GM12801 (cell line): ENCODE results near the gene LSAMP.

Experiments
- TF ChIP-seq, protein P1 (sequence below): IDR thresholded peaks from one replicate; pipeline ENCODE4 v1.5.1; 2011; ENCODE audit warnings: control low read depth; ENCODE audit not compliant: insufficient read length; ENCODE audit errors: extremely low read depth

Gene LSAMP

DNA sequence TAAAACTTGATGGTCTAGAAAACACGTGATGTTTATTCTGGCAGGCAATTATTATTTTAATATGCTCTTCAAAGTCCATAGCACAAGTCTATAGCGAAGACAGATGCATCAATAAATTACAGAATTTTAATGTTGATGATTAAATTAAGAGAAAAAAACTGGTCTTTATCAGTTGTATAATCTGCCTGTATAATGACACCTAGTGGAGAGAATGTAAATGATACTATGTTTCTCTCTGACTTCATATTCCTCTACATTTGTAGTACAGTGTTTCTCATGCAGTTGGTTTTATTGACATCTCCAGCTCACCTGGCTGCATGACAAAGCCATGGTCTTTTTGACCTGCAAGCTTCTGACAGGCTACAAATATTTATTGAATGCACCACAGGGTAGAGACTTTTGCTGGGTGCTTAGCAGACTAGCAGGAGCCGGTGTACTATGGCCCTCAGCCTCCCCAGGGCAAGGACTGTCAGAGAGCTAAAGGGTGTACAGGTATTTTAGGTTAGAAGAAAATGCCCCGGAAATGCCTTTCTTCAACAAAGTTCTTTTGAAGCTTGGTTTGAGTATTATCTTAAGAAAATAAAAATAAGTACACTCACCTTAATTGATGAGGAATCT, 532.1 kb downstream of the LSAMP start:
- TF ChIP-seq, protein P1, sequence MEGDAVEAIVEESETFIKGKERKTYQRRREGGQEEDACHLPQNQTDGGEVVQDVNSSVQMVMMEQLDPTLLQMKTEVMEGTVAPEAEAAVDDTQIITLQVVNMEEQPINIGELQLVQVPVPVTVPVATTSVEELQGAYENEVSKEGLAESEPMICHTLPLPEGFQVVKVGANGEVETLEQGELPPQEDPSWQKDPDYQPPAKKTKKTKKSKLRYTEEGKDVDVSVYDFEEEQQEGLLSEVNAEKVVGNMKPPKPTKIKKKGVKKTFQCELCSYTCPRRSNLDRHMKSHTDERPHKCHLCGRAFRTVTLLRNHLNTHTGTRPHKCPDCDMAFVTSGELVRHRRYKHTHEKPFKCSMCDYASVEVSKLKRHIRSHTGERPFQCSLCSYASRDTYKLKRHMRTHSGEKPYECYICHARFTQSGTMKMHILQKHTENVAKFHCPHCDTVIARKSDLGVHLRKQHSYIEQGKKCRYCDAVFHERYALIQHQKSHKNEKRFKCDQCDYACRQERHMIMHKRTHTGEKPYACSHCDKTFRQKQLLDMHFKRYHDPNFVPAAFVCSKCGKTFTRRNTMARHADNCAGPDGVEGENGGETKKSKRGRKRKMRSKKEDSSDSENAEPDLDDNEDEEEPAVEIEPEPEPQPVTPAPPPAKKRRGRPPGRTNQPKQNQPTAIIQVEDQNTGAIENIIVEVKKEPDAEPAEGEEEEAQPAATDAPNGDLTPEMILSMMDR, result no peak

DNA sequence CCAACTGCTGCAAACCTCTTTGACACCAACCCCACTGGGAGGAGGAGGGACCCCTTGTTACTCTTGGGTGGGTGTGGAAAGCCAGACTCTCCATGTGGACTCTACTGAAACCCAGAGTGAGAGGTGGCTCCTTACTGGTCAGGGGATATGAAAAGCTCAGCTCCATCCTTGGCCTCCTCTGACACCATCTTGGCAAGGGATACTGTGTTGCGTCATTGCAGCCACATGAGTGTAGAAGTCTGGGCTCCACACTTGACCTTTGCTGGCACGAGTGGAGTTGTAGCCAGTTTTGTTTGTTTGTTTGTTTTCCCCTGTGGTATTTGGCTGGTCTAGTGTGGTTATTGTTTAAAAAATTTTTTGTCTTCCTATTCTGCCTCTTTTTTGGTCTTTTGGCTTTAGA, 532.9 kb downstream of the LSAMP start:
- TF ChIP-seq, protein P1, result no peak

DNA sequence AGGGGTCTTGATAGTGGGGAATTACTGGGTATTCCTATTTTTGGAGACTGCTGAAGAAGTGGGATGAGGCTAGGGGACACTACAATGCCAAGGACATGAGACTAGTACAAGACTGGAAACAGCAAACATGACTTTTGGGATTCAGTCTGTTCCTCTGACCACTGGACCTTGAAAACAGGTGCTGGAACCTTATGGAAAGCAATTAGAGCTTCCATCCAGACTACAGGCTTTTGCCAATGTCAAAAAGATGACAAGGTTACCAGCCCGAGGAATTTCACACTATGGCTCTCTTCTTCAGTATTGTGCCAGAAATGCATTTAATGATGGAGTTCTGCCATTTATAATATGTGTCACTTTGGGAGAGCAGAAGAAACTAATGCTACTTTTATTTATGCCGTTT, 539.4 kb downstream of the LSAMP start:
- TF ChIP-seq, protein P1, result no peak

DNA sequence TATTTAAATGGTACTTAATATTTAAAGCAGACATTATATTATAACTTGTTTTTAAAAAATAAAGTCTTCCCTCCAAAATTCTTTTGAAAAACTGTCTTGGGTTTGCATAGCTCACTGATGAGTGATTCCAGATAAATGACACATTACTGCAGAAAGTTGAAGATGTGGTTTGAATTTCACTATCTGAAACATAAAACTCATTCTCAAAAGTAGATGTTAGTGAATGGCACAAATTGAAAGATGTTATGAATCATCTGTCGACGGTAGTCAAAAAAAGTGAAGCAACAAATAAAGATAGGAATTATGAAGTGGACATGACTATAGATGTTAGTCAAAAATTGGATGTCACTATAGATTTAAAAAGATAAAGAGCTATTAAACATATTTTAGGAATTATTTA, 541.4 kb downstream of the LSAMP start:
- TF ChIP-seq, protein P1, result no peak

DNA sequence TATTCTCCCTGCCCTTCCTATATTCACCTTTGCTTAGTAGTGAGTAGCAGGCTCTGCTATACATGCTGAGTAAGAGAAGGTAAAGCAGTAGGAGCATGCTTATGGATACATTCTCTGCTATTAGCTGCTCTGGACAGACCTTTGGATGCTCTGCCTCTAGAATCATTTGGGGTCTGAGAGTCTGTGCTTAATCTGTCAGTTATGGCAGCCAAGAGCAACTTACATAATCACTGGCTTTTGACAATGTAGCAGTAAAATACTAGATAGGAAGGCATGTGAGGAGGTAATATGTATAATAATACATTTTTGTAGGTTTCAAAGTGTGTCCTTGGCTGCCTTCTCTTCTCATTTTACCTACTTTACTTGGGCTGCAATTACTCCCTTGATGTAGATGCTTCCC, 544.3 kb downstream of the LSAMP start:
- TF ChIP-seq, protein P1, result no peak

DNA sequence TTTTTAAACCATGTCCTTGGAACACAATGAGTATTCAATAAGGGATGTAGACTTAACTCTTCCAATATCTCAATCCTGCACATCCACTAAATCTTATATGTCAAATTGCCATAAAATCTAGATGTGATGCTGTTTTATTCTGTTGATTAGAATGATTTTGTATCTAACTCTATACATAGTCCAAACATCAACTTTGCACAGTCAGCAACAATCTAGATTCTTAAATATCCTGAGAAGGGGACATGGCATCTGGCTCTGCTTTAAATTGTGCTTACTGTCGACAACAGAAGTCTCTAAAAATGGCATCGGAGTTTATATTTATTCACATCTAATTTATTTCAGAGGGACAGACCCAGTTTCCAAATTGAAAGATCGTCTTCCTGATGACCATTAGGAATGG, 545.8 kb downstream of the LSAMP start:
- TF ChIP-seq, protein P1, result no peak

DNA sequence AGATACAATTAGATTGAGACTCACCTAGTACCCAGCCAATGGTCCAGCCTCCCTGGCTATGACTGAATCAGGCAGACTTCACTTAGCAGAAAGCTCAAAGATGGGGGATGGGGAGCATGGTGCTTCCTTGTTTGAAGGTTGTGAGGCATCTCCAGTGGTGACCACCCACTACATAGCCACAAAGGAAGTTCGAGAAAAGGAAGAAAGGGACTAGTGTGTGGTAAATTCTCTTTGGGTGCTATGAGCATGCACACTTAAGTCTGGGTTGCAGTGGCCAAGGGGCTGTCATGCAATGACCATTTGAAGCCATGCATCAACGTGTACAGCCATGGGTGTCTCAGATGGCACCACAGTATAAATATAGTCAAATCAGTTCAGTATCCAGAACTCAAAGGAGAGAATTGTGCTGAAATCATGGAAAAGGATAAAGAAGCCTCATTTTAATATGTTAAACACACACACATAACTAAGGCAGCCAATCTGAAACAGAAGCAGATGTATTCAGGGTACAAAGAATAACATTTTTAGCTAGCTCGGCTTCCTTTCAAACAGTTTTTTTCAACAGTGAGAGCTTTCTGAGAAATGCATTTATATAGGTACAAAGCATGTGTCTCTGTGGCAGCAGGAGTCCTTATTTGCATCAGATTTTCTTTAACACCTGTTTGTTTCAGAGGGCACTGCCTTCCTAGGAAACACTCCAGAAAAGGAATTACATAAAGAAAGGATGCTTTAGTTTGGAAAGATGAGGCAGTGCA, 546.5 kb downstream of the LSAMP start:
- TF ChIP-seq, protein P1, result no peak
